Activated T-helper 2 cell treated with anti-CD3 and anti-CD28 coated beads, Interferon-gamma antibody, Interleukin-2, Interleukin-4, amounts not matched to agents 10 μg/mL and 5 μg/mL and 100 μg/mL, durations not matched to agents 14 hours and 24 hours and 36 hours (primary cell): Measurements from ENCODE around the gene PTH2R. TPM values are rescaled to one million over a fixed set of nuclear protein-coding genes. Genes with fewer than 3 reads are reported as not detected.
"Not testable (repeated sequence)": the region's sequence is repeated elsewhere in the genome, so short reads cannot be mapped to it uniquely, and the experiment has no call there.

Source experiments
- DNase-seq: peaks from one replicate; pipeline ENCODE4 v3.0.0; 2021; ENCODE audit warnings: low spot score
- H3K27ac Mint-ChIP-seq: one replicate; pipeline ENCODE4 v1.8.0; 2021; ENCODE audit warnings: mixed read lengths
- H3K27me3 Mint-ChIP-seq: one replicate; pipeline ENCODE4 v1.8.0; 2021; ENCODE audit warnings: low read depth, mixed read lengths
- H3K36me3 Mint-ChIP-seq: one replicate; pipeline ENCODE4 v1.8.0; 2021; ENCODE audit warnings: low read depth, mixed read lengths
- H3K4me1 Mint-ChIP-seq: one replicate; pipeline ENCODE4 v1.8.0; 2021; ENCODE audit warnings: low read depth, mixed read lengths
- H3K4me3 Mint-ChIP-seq: one replicate; pipeline ENCODE4 v1.8.0; 2021; ENCODE audit warnings: low read depth, mild to moderate bottlenecking, moderate library complexity, mixed read lengths
- H3K9me3 Mint-ChIP-seq: one replicate; pipeline ENCODE4 v1.8.0; 2021; ENCODE audit warnings: mixed read lengths
- intact Hi-C: fragments of 100-400 bp; cut with micrococcal nuclease; formaldehyde crosslinking; loops from one replicate; pipeline ENCODE4 v1.15.1; 2023
- total RNA-seq: library from RNA; stranded (reverse); gene quantifications from 2 replicates; pipeline ENCODE4 v1.2.3, GENCODE V29; 2022

The PTH2R gene
- total RNA-seq, 1 donor from 2014 or later = 0.14 TPM

- intact Hi-C loops = no loop called here
- H3K27me3 Mint-ChIP-seq = peaks cover 3% of the 10 kb centered on the region
- H3K27ac Mint-ChIP-seq = no peak overlapping the region
- H3K36me3 Mint-ChIP-seq = no peaks in the 10 kb centered on the region
- peaks cover 15% of the 10 kb centered on the region for H3K4me1 Mint-ChIP-seq
- no peaks in the 10 kb centered on the region for H3K9me3 Mint-ChIP-seq
- DNase-seq = no peak
- no peak overlapping the region for H3K4me3 Mint-ChIP-seq
These were observed 9.3 kb downstream of the PTH2R start for GRCh38 chr2:208415897-208416296.

- H3K27me3 Mint-ChIP-seq = peaks cover 3% of the 10 kb centered on the region
- no peaks in the 10 kb centered on the region for H3K36me3 Mint-ChIP-seq
- no peaks in the 10 kb centered on the region for H3K4me1 Mint-ChIP-seq
- no peak overlapping the region for H3K27ac Mint-ChIP-seq
- H3K4me3 Mint-ChIP-seq = no peak overlapping the region
- no peak for DNase-seq
- H3K9me3 Mint-ChIP-seq = no peaks in the 10 kb centered on the region
- intact Hi-C loops = no loop called here
These were observed 19.9 kb downstream of the PTH2R start for GRCh38 chr2:208426412-208427045.

DNA sequence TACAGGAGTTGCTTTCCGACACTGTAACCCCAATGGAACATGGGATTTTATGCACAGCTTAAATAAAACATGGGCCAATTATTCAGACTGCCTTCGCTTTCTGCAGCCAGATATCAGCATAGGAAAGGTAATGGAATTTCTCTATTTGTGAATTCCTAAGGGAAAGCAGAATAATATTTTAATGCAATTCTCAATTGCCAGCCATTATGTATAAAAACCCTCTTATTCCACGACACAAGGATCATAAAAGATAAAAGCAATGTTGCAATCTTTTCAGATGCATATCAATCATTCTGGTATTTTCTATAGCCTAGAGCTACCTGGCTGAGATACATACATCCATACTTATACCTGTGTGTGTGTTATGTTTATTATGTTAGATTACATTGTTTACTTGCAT is 31.2 kb downstream of the PTH2R start:
- H3K27ac Mint-ChIP-seq = no peak overlapping the region
- no peak for DNase-seq
- H3K9me3 Mint-ChIP-seq = no peaks in the 10 kb centered on the region
- H3K36me3 Mint-ChIP-seq = no peaks in the 10 kb centered on the region
- intact Hi-C loops = no loop called here
- peaks cover 4% of the 10 kb centered on the region for H3K27me3 Mint-ChIP-seq
- H3K4me1 Mint-ChIP-seq = no peaks in the 10 kb centered on the region
- H3K4me3 Mint-ChIP-seq = no peak overlapping the region

- Mint-ChIP-seq H3K4me1 (no peaks in the 10 kb centered on the region), H3K4me3 (no peak overlapping the region), H3K9me3 (no peaks in the 10 kb centered on the region), H3K36me3 (no peaks in the 10 kb centered on the region), H3K27me3 (no peaks in the 10 kb centered on the region), H3K27ac (no peak overlapping the region)
- DNase-seq = no peak
- intact Hi-C loops = no loop called here
These were observed 34.1 kb downstream of the PTH2R start for GRCh38 chr2:208440716-208441115.

GRCh38 chr2:208441951-208442350 is 35.4 kb downstream of the PTH2R start:
- no peak for DNase-seq
- no peaks in the 10 kb centered on the region for H3K9me3 Mint-ChIP-seq
- H3K36me3 Mint-ChIP-seq = no peaks in the 10 kb centered on the region
- no peak overlapping the region for H3K4me3 Mint-ChIP-seq
- intact Hi-C loops = no loop called here
- no peak overlapping the region for H3K27ac Mint-ChIP-seq
- H3K27me3 Mint-ChIP-seq = no peaks in the 10 kb centered on the region
- H3K4me1 Mint-ChIP-seq = no peaks in the 10 kb centered on the region

DNA sequence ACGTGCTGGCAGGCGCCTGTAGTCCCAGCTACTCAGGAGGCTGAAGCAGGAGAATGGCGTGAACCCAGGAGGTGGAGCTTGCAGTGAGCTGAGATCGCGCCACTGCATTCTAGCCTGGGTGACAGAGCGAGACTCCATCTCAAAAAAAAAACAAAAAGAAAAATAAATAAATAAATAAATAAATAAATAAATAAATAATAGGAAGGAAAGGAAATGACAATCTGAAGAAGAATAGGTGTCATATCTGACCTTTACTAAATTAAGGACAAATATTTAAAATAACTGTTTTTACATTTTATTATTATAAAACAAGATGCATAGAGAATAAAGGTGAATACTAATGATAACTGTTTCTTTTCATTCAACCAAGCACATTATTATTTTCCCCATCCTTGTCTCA is 40.9 kb downstream of the PTH2R start:
- intact Hi-C loops, H3K9me3 Mint-ChIP-seq, DNase-seq: not testable (repeated sequence)

GRCh38 chr2:208451061-208451460 is 44.5 kb downstream of the PTH2R start:
- intact Hi-C loops = no loop called here
- no peaks in the 10 kb centered on the region for H3K36me3 Mint-ChIP-seq
- H3K4me3 Mint-ChIP-seq = no peak overlapping the region
- H3K9me3 Mint-ChIP-seq = no peaks in the 10 kb centered on the region
- no peaks in the 10 kb centered on the region for H3K4me1 Mint-ChIP-seq
- H3K27me3 Mint-ChIP-seq = peaks cover 4% of the 10 kb centered on the region
- H3K27ac Mint-ChIP-seq = no peak overlapping the region
- no peak for DNase-seq

More for the DNA sequence above, 40.9 kb downstream of the PTH2R start:
- H3K27ac Mint-ChIP-seq, H3K27me3 Mint-ChIP-seq, H3K36me3 Mint-ChIP-seq, H3K4me3 Mint-ChIP-seq, H3K4me1 Mint-ChIP-seq: not testable (repeated sequence)

DNA sequence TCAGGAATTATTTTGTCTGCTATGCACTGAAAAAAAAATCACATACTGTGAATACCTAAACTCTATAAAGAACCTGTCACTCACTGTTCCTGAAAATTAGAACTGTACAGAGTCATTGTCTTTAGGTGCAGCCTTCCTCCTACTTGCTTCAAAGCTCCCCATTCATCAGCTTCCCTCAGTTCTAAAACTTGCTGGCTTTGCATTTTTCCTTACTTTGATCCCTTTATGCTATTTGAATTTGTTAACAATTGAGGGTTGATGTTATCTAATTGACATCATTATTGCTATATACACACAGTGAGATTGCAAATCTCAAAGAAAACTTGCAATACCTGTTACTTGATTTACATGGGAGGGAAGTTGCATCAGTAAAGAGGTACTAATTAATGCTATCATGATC is 48.3 kb downstream of the PTH2R start:
- intact Hi-C loops = no loop called here
- H3K4me1 Mint-ChIP-seq = no peaks in the 10 kb centered on the region

GRCh38 chr2:208463721-208464120 is 57.1 kb downstream of the PTH2R start:
- Mint-ChIP-seq H3K27ac (no peak overlapping the region), H3K36me3 (no peaks in the 10 kb centered on the region), H3K9me3 (no peaks in the 10 kb centered on the region)

More for the DNA sequence above, 48.3 kb downstream of the PTH2R start:
- no peak overlapping the region for H3K4me3 Mint-ChIP-seq
- no peaks in the 10 kb centered on the region for H3K36me3 Mint-ChIP-seq
- H3K9me3 Mint-ChIP-seq = no peaks in the 10 kb centered on the region
- peaks cover 6% of the 10 kb centered on the region for H3K27me3 Mint-ChIP-seq
- H3K27ac Mint-ChIP-seq = no peak overlapping the region
- no peak for DNase-seq

GRCh38 chr2:208464205-208464604 is 57.6 kb downstream of the PTH2R start:
- H3K36me3 Mint-ChIP-seq = no peaks in the 10 kb centered on the region
- no peak overlapping the region for H3K4me3 Mint-ChIP-seq
- no peak for DNase-seq
- H3K4me1 Mint-ChIP-seq = no peaks in the 10 kb centered on the region
- peaks cover 3% of the 10 kb centered on the region for H3K27me3 Mint-ChIP-seq
- no peak overlapping the region for H3K27ac Mint-ChIP-seq
- intact Hi-C loops = no loop called here
- no peaks in the 10 kb centered on the region for H3K9me3 Mint-ChIP-seq

More at GRCh38 chr2:208463721-208464120, 57.1 kb downstream of the PTH2R start:
- DNase-seq = no peak
- Mint-ChIP-seq H3K4me1 (no peaks in the 10 kb centered on the region), H3K4me3 (no peak overlapping the region), H3K27me3 (peaks cover 3% of the 10 kb centered on the region)
- intact Hi-C loops = no loop called here

DNA sequence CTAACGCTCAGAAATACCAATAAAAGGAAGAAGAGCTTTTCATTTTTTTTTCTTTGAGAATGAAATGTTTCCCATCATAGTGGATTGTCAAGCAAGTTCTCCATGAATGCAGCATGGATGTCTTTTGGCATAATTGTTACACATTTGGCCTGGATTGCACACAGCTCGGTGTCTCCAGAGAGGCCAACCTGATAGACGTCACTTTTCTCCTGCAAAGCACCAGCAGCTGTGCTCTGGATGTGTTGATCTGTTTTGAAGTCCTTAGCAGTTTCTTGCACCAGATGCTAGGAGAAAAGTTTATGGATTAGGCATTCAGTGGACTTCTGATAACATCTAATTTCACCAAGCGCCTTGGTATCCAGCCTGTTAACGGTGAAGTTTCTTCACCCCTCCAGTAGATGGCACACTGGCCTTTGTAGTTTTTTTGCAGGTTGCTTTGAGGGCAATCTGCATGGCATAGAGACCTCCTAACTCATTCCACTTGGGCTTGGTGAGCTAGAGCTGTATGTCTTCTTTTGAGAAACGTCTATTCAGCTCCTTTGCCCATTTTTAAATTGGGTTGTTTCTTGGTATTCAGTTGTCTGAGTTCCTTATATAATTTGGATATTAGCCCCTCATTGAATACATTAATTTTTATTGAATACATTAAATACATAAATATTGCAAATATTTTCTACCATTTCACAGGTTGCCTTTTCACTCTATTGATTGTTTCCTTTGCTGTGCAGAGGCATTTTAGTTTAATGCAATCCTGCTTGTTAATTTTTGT is 59.7 kb downstream of the PTH2R start:
- intact Hi-C loops = loop anchor here (2.0 kb wide), 1 partner anchor 742 kb away; no protein-coding TSS in a partner anchor
- H3K36me3 Mint-ChIP-seq = no peaks in the 10 kb centered on the region
- DNase-seq = no peak
- H3K4me3 Mint-ChIP-seq = no peak overlapping the region
- no peaks in the 10 kb centered on the region for H3K9me3 Mint-ChIP-seq
- H3K27me3 Mint-ChIP-seq = peaks cover 3% of the 10 kb centered on the region
- no peaks in the 10 kb centered on the region for H3K4me1 Mint-ChIP-seq
- no peak overlapping the region for H3K27ac Mint-ChIP-seq

- H3K36me3 Mint-ChIP-seq = no peaks in the 10 kb centered on the region
- no peaks in the 10 kb centered on the region for H3K4me1 Mint-ChIP-seq
These were observed 60.3 kb downstream of the PTH2R start for GRCh38 chr2:208466920-208467298.

GRCh38 chr2:208467564-208467963 is 61.0 kb downstream of the PTH2R start:
- H3K9me3 Mint-ChIP-seq = no peaks in the 10 kb centered on the region
- H3K27ac Mint-ChIP-seq = no peak overlapping the region
- no peak overlapping the region for H3K4me3 Mint-ChIP-seq
- H3K36me3 Mint-ChIP-seq = no peaks in the 10 kb centered on the region
- no peak for DNase-seq
- no peaks in the 10 kb centered on the region for H3K4me1 Mint-ChIP-seq
- peaks cover 3% of the 10 kb centered on the region for H3K27me3 Mint-ChIP-seq
- intact Hi-C loops = loop anchor here (2.0 kb wide), 1 partner anchor 741 kb away; no protein-coding TSS in a partner anchor

More at GRCh38 chr2:208466920-208467298, 60.3 kb downstream of the PTH2R start:
- H3K27me3 Mint-ChIP-seq = peaks cover 3% of the 10 kb centered on the region
- DNase-seq = no peak
- H3K27ac Mint-ChIP-seq = no peak overlapping the region
- H3K9me3 Mint-ChIP-seq = no peaks in the 10 kb centered on the region
- intact Hi-C loops = loop anchor here (2.0 kb wide), 1 partner anchor 742 kb away; no protein-coding TSS in a partner anchor
- H3K4me3 Mint-ChIP-seq = no peak overlapping the region
